T-helper 9 cell (primary cell): ENCODE data around the gene GTPBP2.
"Not testable (repeated sequence)": the region's sequence is repeated elsewhere in the genome, so short reads cannot be mapped to it uniquely, and the experiment has no call there.

Experiments
- DNase-seq: peaks from one replicate; pipeline ENCODE4 v3.0.0-alpha.2; 2020

Gene GTPBP2

DNA sequence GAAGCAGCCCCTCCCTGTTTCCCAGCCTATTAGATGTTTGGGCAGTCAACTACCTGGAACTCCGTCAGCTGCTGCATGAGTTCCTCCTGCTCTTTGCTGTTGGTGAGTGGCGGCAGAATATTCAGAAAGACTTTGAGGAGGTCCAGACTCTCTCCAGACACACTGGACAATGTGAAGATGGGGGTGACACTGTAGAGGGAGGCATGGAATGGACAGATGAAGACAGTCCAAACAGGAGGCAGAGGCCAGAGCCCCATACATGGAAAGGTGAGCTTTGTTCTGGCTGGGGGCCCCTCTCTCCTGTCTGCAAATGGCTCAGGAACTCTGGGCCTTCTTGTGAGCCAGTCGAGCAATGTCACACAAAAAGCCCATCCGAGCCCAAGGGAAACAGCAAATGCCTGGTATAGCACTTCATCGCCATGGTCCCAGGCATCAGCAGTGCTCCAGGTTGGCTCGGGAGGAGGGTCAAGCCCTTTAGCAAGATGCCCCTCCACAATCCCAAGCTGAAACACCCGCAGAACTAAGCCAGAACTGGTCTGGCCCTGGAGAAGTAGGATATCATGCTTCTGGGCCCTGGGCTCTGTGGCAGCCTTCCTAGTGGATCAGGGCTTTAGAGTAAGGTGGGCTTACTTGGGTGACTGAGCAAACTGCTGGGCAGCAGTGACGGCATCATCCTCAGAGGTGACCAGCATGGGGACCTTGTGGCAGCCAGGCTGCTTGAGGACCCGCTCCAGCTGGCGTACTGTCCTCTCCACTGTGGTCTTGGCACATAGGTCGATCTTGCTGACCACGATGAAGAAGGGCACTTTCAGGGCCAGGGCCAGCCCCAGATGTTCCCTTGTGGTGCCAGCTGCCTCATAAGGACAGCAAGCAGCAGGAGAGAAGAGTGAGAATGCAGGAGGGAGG is 4.9 kb downstream of the GTPBP2 start:
- DNase-seq = no peak

DNA sequence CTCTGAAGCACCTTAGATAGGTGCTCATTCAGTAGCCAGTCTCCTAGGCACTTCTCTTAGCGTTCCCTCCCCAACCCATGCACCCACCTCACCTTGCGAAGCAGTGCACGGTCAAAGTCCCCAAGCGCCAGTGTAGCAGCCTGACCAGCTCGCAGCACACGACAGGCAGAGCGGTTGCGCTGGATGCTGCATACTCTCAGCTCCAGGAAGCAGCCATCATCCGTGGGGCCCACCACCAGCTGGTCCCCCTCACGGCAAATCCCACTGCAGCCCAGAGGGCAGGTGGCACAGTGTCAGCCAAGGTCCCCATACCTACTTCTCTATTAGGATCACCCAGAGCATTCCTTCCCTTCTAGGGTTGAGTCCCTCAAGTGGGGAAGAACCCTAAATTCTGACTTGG is 6.5 kb downstream of the GTPBP2 start:
- no peak for DNase-seq

DNA sequence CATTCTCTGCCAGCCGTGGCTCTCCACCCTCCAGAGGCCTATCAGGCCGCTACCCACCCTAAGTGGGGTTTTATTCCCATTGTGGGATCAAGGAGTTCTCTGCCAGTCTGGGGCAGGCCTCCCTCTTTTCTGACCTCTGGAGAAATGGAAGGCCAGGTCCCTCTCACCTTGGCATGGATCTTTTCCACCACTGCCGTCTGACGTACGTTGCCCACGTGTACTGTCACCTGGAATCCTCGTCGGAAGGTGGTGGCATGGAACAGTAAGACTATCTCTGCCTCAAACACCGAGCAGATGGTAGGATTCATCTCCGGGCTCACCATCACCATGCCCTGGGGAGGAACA is 7.3 kb downstream of the GTPBP2 start:
- no peak for DNase-seq

DNA sequence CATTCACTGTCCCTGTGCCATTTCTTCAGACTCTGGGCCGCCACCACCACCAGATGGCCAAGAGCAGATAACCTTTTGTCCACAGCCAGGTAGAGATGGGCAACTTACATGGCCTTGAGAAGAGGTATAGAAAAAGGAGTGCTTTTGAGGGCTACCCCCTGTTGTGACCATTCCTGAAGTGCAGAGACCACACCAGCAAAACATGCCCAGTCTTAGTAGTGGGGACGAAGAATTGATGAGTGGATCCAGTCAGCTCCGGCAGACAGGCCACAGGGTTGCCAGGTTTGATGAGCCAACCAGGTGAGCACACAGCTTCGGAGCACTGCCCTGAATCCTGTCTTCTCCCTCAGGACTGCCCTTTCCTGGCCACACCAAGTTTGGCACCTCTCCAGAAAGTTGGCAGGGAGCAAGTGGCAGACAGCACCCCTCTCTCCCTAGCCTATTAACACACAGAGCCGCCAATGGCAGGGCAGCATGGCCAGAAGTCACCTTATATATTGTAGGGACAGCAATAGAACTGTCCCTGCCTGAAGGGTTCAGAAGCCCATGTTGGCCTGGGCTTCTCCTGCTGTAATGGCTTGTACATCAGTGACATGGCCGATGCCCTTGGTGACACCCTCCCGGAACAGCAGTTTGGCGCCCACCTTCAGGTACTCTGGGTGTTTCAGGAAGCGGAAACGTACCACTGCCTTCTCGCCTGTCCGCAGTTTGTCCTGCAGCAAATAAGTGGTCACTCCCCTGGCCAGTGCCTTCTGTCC is 7.8 kb downstream of the GTPBP2 start:
- DNase-seq = no peak

DNA sequence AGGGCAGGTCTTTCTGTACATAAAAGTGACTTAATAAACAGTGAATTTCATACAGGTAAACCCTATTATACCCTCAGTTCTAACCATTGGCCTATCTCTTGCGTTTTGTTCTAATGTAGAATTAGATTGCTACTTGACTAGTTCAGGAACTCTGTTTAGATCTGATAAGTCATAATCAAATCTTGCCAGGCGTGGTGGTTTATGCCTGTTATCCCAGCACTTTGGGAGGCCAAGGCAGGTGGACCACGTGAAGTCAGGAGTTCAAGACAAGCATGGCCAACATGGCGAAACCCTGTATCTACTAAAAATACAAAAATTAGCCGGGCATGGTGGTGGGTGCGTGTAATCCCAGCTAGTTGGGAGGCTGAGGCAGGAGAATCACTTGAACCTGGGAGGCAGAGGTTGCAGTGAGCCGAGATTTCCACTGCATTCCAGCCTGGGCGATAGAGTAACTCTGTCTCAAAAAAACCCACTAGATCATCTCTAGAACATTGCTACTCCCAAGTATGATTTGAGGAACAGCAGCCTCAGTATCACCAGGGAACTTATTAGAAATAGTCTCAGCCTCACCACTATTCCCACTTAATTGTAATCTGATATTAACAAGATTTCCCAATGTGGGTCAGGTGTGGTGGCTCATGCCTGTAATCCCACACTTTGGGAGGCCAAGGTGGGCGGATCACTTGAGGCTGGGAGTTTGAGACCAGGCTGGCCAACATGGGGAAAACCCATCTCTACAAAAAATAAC is 12.2 kb downstream of the GTPBP2 start:
- no peak for DNase-seq

DNA sequence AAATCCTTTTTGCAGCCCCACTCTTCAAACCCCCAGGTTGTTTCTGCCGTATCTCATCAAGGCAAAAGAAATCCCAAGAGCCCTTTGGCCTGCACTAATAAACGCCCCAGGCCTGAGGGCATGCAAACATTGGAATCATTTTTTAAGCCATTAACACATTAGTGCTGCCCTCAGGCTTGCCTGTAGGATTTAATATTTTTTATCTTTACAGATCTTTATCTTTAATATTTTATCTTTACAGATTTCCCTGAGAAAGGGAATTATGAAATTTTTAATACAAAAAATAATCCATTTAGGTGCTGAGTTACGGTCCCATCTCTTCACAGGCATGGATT is 14.7 kb downstream of the GTPBP2 start:
- DNase-seq = no peak

DNA sequence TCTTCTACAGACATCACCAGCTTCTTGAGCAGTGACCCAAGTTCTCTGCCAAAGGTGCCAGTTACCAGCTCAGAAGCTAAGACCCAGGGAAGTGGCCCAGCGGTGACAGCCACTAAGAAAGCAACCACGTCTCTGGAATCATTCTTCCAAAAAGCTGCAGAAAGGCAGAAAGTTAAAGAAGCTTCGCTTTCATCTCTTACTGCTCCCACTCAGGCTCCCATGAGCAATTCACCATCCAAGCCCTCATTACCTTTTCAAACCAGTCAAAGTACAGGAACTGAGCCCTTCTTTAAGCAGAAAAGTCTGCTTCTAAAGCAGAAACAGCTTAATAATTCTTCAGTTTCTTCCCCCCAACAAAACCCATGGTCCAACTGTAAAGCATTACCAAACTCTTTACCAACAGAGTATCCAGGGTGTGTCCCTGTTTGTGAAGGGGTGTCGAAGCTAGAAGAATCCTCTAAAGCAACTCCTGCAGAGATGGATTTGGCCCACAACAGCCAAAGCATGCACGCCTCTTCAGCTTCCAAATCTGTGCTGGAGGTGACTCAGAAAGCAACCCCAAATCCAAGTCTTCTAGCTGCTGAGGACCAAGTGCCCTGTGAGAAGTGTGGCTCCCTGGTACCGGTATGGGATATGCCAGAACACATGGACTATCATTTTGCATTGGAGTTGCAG is 15.2 kb downstream of the GTPBP2 start:
- DNase-seq = no peak

DNA sequence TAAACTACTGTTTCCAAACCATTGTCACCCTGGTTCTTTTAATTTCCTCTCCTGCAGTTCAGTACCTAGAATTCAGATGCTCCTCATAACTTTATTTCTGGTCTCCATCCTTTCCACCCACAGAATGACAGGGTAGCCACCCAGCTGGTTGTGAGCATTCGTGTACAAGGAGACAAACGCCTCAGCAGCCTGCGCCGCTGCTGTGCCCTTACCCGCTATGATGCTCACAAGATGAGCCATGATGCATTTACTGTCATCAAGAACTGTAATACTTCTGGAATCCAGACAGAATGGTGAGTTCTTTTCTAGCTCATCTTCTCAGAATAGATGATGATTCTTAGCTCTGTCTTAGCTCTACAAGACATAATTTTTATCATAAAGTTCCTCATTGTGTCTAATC is 18.6 kb downstream of the GTPBP2 start:
- no peak for DNase-seq

DNA sequence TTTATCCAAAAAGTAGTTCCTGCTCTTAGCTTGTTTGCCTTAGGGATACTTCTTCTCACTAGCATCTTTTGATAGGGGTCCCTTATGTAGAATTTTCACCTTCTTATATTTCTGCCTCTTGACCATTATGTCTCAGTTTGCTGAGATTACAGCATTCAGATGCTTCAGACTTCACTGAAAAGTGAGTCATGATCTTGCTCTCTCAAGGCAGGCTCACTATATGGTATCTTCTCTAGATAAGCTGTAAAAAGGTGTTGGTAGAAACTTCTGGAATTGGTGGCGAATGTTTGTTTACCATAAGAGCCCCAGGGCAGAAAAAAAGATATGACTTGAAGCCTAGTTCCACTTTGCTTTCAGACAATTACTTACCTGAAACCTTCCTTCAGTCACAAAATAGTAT is 19.7 kb downstream of the GTPBP2 start:
- DNase-seq = no peak

DNA sequence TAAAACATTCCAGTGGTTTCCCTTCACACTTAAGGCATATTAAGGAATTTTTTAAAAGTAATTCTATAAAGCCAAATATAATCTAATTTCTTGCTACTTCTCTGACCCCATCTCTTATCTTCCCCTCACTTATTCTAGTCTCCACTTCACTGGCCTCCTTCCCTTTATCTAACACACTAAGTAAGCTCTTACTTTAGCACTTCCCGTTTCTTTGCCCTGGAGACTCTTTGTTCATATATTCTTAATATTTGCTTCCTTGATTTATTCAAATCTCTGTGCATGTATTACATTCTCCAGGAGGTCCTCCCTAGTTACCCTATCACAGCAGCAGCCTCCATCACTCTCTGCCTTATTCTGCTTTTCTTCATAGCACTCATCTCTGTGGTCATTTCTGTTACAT is 20.3 kb downstream of the GTPBP2 start:
- DNase-seq = no peak

DNA sequence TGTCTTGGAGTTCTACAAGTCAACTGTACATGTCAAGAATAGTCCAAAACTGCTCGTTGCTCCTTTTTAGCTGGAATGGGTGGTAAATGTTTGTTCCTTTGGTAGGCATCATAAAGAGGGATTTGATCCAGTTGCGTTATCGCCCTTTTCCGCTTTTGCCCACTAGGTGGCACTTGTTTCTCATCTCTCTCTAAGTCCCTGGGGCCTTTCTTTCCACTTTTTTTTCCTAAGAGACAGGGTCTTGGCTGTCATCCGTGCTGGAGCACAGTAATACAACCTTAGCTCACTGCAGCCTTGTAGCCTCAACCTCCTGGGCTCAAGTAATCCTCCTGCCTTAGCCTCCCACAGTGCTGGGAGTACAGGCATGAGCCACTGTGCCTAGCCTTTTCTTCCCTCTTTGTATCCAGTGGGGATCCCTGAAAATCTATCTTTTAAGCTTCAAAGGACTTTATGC is 20.7 kb downstream of the GTPBP2 start:
- peak; percentile 48 for DNase-seq

DNA sequence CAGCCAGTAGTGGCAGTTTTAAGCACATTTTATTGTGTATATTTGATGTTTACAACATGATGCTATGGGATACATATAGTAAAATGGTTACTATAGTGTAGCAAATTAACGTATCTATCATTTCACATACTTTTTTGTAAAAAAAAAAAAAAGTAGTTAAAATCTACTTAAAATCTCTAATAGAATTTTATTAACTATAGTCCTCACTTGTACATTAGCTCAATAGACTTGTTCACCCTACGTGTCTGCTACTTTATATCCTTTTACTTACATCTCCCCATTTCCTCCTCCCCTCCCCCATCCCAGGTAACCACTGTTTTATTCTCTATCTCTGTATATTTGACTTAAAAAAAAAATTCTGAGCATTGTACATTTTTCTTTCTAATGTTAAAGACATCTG is 23.0 kb downstream of the GTPBP2 start:
- no peak for DNase-seq

DNA sequence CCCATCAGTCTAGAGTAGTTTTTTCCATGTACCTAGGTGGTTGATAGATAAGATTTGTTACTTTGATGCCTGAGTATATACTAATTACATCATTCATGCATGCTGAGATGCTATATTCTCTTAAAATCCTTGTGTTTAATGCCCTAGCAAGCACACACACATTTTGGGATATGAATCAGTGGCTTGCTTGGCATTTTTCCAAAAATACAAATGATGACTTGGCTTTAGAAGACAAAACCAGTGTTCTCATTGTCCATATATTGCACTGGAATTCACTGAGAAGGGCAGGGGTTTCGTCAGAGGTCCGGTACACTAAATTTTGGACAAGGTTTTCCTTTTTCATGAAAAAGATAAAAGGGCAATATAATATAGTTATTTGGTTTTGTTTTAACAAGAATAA is 24.9 kb downstream of the GTPBP2 start:
- no peak for DNase-seq

DNA sequence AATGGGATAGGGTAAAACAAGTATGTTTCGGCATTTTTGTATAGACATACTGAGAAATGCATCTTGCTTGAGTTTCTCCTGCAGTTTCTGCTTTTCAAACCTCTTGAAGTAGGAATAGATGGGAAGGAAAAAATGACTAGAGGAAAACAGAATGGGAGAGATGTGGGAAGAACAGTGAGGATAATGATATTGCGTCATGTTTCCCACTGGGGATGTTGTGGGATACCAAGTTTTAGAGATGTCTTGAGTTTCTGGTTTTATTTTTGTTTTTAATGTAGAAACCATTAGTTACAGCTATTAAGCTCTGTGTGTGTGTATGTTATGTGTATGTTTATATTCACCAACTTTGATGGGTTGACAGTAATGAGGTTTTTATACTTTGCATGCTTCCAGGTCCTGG is 28.5 kb downstream of the GTPBP2 start:
- DNase-seq = no peak

DNA sequence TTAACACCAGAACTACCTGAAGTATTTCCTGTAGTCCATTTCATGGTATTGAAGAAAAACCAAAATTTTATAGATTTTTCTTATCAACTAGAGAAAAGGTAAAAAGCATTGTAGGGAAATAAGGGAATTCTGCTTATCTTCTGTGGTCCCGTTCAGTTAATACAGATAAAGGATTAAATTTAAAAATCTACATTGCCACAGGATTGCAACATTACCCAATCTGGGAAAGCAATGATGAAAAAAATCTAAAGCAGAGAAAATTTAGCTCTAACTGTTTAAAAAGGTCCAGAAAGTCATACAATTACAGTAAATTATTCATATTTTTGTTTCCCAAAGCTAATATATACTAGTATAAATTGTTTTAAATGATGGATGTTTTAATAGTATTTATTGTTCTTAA is 35.1 kb downstream of the GTPBP2 start:
- no peak for DNase-seq

DNA sequence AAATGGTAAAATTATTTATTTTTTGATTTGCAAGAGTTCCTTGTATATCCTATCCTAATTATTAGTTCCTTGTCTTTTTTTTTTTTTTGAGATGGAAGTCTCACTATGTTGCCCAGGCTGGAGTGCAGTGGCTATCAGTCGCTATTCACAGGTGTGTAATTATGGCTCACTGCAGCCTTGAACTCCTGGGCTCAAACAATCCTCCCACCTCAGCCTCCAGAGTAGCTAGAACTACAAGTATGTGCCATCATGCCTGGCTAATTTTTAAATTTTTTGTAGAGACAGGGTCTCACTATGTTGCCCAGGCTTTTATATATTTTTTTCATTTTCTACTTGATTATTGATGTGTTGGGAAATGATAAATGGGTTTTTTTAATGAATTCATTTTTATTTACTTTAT is 39.5 kb downstream of the GTPBP2 start:
- not testable (repeated sequence) for DNase-seq

DNA sequence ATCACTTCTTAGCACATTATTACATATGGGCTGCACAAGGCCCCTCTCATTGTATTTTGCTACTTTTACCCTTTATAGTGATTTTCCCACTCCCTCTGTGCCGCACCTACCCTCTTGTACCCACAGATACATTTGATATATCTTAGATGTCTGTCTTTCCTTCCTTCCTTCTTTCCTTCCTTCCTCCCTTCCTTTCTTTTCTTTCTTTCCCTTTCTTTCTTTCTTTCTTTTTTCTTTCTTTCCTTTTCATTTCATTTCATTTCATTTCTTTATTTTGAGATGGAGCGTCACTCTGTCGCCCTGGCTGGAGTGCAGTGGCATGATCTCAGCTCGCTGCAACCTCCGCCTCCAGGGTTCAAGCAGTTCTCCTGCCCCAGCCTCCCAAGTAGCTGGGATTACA is 40.9 kb downstream of the GTPBP2 start:
- DNase-seq = no peak

DNA sequence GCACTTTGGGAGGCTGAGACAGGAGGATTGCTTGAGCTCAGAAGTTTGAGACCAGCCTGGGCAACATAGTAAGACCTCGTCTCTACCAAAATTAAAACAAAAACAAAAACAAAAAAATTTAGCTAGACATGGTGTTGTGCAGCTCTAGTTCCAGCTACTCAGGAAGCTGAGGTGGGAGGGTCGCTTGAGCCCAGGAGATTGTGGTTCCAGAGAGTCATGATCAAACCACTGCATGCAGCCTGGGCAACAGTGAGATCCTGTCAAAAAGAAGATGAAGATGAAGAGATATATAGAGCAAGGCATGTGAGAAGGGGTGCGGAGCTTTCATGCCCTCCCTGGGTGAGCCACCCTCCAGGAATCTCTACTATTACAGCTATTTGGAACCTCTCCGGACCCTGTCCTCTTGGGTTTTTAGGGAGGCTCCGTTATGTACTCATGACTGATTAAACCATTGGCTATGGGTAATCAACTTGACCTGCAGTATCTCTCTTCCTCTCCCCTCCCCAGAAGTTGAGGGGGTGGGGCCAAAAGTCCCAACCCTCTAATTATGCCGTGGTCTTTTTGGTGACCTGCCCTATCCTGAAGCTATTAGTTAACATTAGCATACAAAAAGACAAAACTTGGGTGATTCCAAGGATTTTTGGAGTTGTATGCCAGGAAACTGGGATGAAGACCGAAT is 44.0 kb downstream of the GTPBP2 start:
- no peak for DNase-seq

DNA sequence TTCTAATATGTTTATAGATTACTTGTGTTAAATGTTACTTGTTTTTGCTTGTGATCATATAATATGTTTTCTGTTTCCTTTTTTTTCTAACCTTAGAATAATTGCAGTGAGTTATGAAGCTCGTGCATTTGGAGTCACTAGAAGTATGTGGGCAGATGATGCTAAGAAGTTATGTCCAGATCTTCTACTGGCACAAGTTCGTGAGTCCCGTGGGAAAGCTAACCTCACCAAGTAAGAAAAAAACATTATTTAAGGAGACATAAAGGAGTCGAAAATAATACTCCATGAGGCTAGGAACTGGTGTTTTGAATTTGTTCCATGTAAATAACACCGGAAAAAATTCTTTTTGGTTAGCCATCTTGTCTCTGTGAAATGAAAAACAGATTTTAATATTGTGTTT is 46.2 kb downstream of the GTPBP2 start:
- no peak for DNase-seq

DNA sequence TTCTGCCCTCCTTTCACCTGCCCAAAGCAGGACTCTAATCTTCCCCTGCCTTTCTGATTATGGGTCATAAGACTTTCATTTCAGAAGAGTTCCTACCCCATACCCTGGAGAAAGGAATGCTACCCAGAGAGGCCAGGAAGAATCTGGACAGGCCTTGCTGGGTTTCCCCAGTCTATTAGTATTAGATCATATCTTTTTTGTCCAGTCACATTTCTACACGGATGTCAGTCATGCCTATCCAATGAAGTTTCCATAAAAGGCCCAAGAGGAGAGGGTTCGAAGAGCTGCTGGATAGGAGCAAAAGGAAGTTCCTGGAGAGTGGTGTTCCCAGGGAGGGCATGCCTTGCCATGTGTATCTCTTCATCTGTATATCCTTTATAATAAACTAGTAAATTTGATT is 49.9 kb downstream of the GTPBP2 start:
- no peak for DNase-seq

DNA sequence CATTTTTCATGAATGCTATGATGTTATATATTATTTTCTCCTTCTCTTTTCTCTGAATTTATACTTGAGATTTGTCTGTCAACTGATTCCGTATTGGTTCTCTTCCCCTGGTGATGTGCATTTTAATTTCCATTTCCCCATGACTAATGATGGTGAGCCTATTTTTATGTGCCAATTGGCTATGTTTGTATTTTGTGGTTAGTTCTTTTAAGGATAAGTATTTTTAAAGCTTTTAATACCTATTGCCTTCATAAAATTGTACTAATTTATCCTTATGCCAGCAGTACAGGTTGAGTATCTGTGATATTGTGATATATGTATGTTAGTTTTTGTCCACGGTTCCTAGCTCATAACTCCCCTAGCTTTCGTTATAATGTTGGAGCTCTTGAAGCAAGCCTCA is 50.3 kb downstream of the GTPBP2 start:
- DNase-seq = no peak

DNA sequence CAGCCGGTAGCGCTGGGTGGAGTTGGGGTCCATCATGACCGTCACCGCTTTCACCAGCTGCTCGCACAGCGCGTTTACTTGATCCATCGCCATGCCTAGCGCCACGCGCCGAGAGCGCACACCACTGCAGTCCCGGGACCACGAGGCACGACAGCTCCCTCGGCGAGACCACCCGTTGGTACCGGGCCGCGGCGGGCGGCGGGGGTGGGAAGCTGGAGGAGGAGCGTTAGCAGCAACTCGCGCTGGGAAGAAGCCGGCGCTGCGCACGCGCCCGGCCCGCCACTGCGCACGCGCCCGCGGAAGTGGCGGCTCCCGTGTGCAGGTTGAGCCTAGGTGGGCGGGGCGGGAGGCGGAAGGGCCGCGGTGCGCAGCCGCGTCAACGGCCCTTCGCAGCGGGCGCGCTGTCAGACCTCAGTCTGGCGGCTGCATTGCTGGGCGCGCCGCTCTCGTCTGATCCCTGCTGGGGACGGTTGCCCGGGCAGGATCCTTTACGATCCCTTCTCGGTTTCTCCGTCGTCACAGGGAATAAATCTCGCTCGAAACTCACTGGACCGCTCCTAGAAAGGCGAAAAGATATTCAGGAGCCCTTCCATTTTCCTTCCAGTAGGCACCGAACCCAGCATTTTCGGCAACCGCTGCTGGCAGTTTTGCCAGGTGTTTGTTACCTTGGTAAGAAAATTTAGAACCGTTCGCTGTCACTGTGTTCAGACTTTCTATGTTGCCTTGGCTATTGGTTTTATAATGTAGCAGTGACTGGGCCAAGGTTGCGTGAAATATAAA is 53.1 kb downstream of the GTPBP2 start, which contains the start of the genes POLH and XPO5:
Gene POLH (plus strand): TSS at position 414 of the 780 bp plus-strand sequence. CDS start 6,135 bp downstream, outside the sequence.
Gene XPO5 (minus strand): TSS at position 267 of the 780 bp plus-strand sequence. CDS start 174 bp downstream, at position 93.
- DNase-seq = peak; percentile 86
